Effector memory CD4-positive, alpha-beta T cell (primary cell): ENCODE measurements around the gene MGAT5.

Experiments used
- DNase-seq, 3 donors: peaks; one replicate each; pipeline ENCODE4 v3.0.0-alpha.2; 2020
- H3K27ac ChIP-seq: 2 replicates; pipeline ENCODE4 v1.7.0; 2013; ENCODE audit warnings: mild to moderate bottlenecking, low read length, moderate library complexity; ENCODE audit not compliant: insufficient read depth, poor library complexity, severe bottlenecking
- H3K27me3 ChIP-seq: replicated peaks from 2 replicates; pipeline ENCODE4 v1.7.0; 2013; ENCODE audit warnings: mild to moderate bottlenecking, low read length; ENCODE audit not compliant: insufficient read depth, control insufficient read depth, poor library complexity, severe bottlenecking
- H3K36me3 ChIP-seq: 2 replicates; pipeline ENCODE4 v1.7.0; 2013; ENCODE audit warnings: mild to moderate bottlenecking, low read length, moderate library complexity; ENCODE audit not compliant: control insufficient read depth, insufficient read depth
- H3K4me1 ChIP-seq: 2 replicates; pipeline ENCODE4 v1.7.0; 2013; ENCODE audit warnings: low read length, mild to moderate bottlenecking; ENCODE audit not compliant: control insufficient read depth, insufficient read depth, poor library complexity, severe bottlenecking
- H3K4me3 ChIP-seq: 2 replicates; pipeline ENCODE4 v1.7.0; 2013; ENCODE audit warnings: low read length, low read depth, mild to moderate bottlenecking; ENCODE audit not compliant: insufficient read depth, poor library complexity, severe bottlenecking
- H3K9me3 ChIP-seq: 2 replicates; pipeline ENCODE4 v1.7.0; 2013; ENCODE audit warnings: mild to moderate bottlenecking, low read length, moderate library complexity; ENCODE audit not compliant: control insufficient read depth

Gene MGAT5

GRCh38 chr2:134324430-134324829, 70.6 kb downstream of the MGAT5 start:
- no peak overlapping the region for H3K27ac ChIP-seq
- H3K4me1 ChIP-seq = peaks cover 47% of the 10 kb centered on the region
- no peaks in the 10 kb centered on the region for H3K9me3 ChIP-seq
- H3K27me3 ChIP-seq = no peaks in the 10 kb centered on the region
- no peak for DNase-seq
- no peak overlapping the region for H3K4me3 ChIP-seq
- H3K36me3 ChIP-seq = no peaks in the 10 kb centered on the region

- no peak for DNase-seq
- Histone ChIP-seq H3K27me3 (no peaks in the 10 kb centered on the region), H3K9me3 (no peaks in the 10 kb centered on the region), H3K36me3 (no peaks in the 10 kb centered on the region), H3K4me1 (peaks cover 42% of the 10 kb centered on the region), H3K4me3 (no peak overlapping the region), H3K27ac (no peak overlapping the region)
These were observed 71.1 kb downstream of the MGAT5 start for GRCh38 chr2:134324947-134325346.

GRCh38 chr2:134325696-134326095, 71.8 kb downstream of the MGAT5 start:
- DNase-seq = no peak
- Histone ChIP-seq H3K4me3 (no peak overlapping the region), H3K4me1 (peaks cover 35% of the 10 kb centered on the region), H3K27me3 (no peaks in the 10 kb centered on the region), H3K27ac (no peak overlapping the region), H3K9me3 (no peaks in the 10 kb centered on the region), H3K36me3 (no peaks in the 10 kb centered on the region)

- no peaks in the 10 kb centered on the region for H3K27me3 ChIP-seq
- no peaks in the 10 kb centered on the region for H3K9me3 ChIP-seq
- peaks cover 4% of the 10 kb centered on the region for H3K36me3 ChIP-seq
- DNase-seq = no peak
- H3K4me3 ChIP-seq = no peak overlapping the region
- H3K27ac ChIP-seq = no peak overlapping the region
- H3K4me1 ChIP-seq = peaks cover 18% of the 10 kb centered on the region
These were observed 73.5 kb downstream of the MGAT5 start for GRCh38 chr2:134327367-134327766.

- Histone ChIP-seq H3K9me3 (no peaks in the 10 kb centered on the region), H3K4me1 (no peaks in the 10 kb centered on the region), H3K4me3 (no peak overlapping the region), H3K36me3 (peaks cover 4% of the 10 kb centered on the region), H3K27me3 (no peaks in the 10 kb centered on the region), H3K27ac (no peak overlapping the region)
- no peak for DNase-seq
These were observed 77.2 kb downstream of the MGAT5 start for GRCh38 chr2:134331081-134331480.

- Histone ChIP-seq H3K27me3 (no peaks in the 10 kb centered on the region), H3K36me3 (peaks cover 4% of the 10 kb centered on the region), H3K4me3 (no peak overlapping the region), H3K27ac (no peak overlapping the region), H3K4me1 (no peaks in the 10 kb centered on the region), H3K9me3 (no peaks in the 10 kb centered on the region)
- no peak for DNase-seq
These were observed 79.8 kb downstream of the MGAT5 start for GRCh38 chr2:134333646-134334189.

- Histone ChIP-seq H3K9me3 (no peaks in the 10 kb centered on the region), H3K4me3 (no peak overlapping the region), H3K27me3 (no peaks in the 10 kb centered on the region), H3K4me1 (no peaks in the 10 kb centered on the region), H3K36me3 (peaks cover 4% of the 10 kb centered on the region), H3K27ac (no peak overlapping the region)
- DNase-seq = no peak
These were observed 80.9 kb downstream of the MGAT5 start for GRCh38 chr2:134334542-134335353.

- Histone ChIP-seq H3K9me3 (no peaks in the 10 kb centered on the region), H3K36me3 (peaks cover 4% of the 10 kb centered on the region), H3K4me3 (no peak overlapping the region), H3K27ac (no peak overlapping the region), H3K4me1 (no peaks in the 10 kb centered on the region), H3K27me3 (no peaks in the 10 kb centered on the region)
- DNase-seq = no peak
These were observed 81.7 kb downstream of the MGAT5 start for GRCh38 chr2:134335601-134336000.

GRCh38 chr2:134336352-134336751, 82.5 kb downstream of the MGAT5 start:
- no peak overlapping the region for H3K27ac ChIP-seq
- H3K9me3 ChIP-seq = no peaks in the 10 kb centered on the region
- peaks cover 2% of the 10 kb centered on the region for H3K36me3 ChIP-seq
- H3K27me3 ChIP-seq = no peaks in the 10 kb centered on the region
- DNase-seq = no peak
- H3K4me3 ChIP-seq = no peak overlapping the region
- no peaks in the 10 kb centered on the region for H3K4me1 ChIP-seq

- Histone ChIP-seq H3K4me3 (no peak overlapping the region), H3K27me3 (no peaks in the 10 kb centered on the region), H3K9me3 (no peaks in the 10 kb centered on the region), H3K36me3 (no peaks in the 10 kb centered on the region), H3K4me1 (no peaks in the 10 kb centered on the region), H3K27ac (no peak overlapping the region)
- DNase-seq = no peak
These were observed 83.0 kb downstream of the MGAT5 start for GRCh38 chr2:134336921-134337320.
